Hepatocyte (in vitro differentiated cells): Measurements from ENCODE around the gene PTX4. TPM values are rescaled to one million over a fixed set of nuclear protein-coding genes. Genes with fewer than 3 reads are reported as not detected.

Experiments used
- DNase-seq: peaks from one replicate; pipeline ENCODE4 v3.0.0-alpha.2; 2016; ENCODE audit warnings: low spot score
- H2AFZ ChIP-seq: fragments of 200-600 bp; sonication (generic); 2 replicates; pipeline ENCODE4 v1.6.0; 2016; ENCODE audit warnings: antibody characterized with exemption, mild to moderate bottlenecking
- H3K27ac ChIP-seq: fragments of 200-600 bp; sonication (generic); 2 replicates; pipeline ENCODE4 v1.5.1; 2016; ENCODE audit warnings: mild to moderate bottlenecking
- H3K27me3 ChIP-seq: fragments of 200-600 bp; sonication (generic); 2 replicates; pipeline ENCODE4 v1.6.1; 2016
- H3K36me3 ChIP-seq: fragments of 200-600 bp; sonication (generic); replicated peaks from 2 replicates; pipeline ENCODE4 v1.5.1; 2016; ENCODE audit warnings: low read depth; ENCODE audit not compliant: insufficient read depth
- H3K4me1 ChIP-seq: fragments of 200-600 bp; sonication (generic); 2 replicates; pipeline ENCODE4 v1.5.1; 2016; ENCODE audit warnings: mild to moderate bottlenecking, moderate library complexity; ENCODE audit not compliant: insufficient read depth
- H3K4me2 ChIP-seq: fragments of 200-600 bp; sonication (generic); 2 replicates; pipeline ENCODE4 v1.6.0; 2016
- H3K4me3 ChIP-seq: fragments of 200-600 bp; sonication (generic); 2 replicates; pipeline ENCODE4 v1.5.1; 2016; ENCODE audit warnings: mild to moderate bottlenecking
- H3K79me2 ChIP-seq: fragments of 200-600 bp; sonication (generic); 2 replicates; pipeline ENCODE4 v1.6.0; 2017; ENCODE audit warnings: mild to moderate bottlenecking
- H3K9me2 ChIP-seq: fragments of 200-600 bp; sonication (generic); replicated peaks from 2 replicates; pipeline ENCODE4 v1.6.0; 2017; ENCODE audit warnings: mild to moderate bottlenecking; ENCODE audit not compliant: insufficient read depth
- H3K9me3 ChIP-seq: fragments of 200-600 bp; sonication (generic); 2 replicates; pipeline ENCODE4 v1.5.1; 2016; ENCODE audit warnings: low read depth, mild to moderate bottlenecking
- H4K20me1 ChIP-seq: fragments of 200-600 bp; sonication (generic); 2 replicates; pipeline ENCODE4 v1.6.0; 2016; ENCODE audit warnings: mild to moderate bottlenecking; ENCODE audit not compliant: insufficient read depth, poor library complexity, severe bottlenecking
- EZH2 ChIP-seq: fragments of 200-600 bp; sonication (generic); IDR thresholded peaks from 2 replicates; pipeline ENCODE4 v1.6.1; 2016; ENCODE audit warnings: antibody characterized with exemption, mild to moderate bottlenecking, borderline replicate concordance
- EZH2phosphoT487 ChIP-seq: fragments of 200-600 bp; sonication (generic); IDR thresholded peaks from one replicate; pipeline ENCODE4 v1.6.1; 2018; ENCODE audit warnings: antibody characterized with exemption, mild to moderate bottlenecking, low read depth, moderate library complexity; ENCODE audit not compliant: unreplicated experiment, severe bottlenecking
- WGBS: methylation state at CpG from one replicate; pipeline ENCODE4 v1.1.6; 2016; ENCODE audit warnings: low lambda C conversion rate; ENCODE audit errors: missing lambda C conversion rate; 5-methylcytosine and 5-hydroxymethylcytosine counted together
- polyA plus RNA-seq: library from polyadenylated mRNA; unstranded; fragments of >200 nt; fragmentation: Nextera tagmentation; extraction: Ambion mirVana; gene quantifications from 2 replicates; pipeline ENCODE4 v1.2.1, GENCODE V29; 2016
- total RNA-seq: library from RNA; depleted of rRNA; stranded (reverse); fragments of >200 nt; gene quantifications from 2 replicates; pipeline ENCODE4 v1.2.3, GENCODE V29; 2014
- TF ChIP-seq, protein P1 (sequence below): fragments of 200-600 bp; sonication (generic); IDR thresholded peaks from 2 replicates; pipeline ENCODE4 v1.5.1; 2016; ENCODE audit warnings: antibody characterized with exemption, mild to moderate bottlenecking; ENCODE audit not compliant: poor library complexity

PTX4 gene
- total and polyA plus RNA-seq, 2 experiments from 2014 or later, result not detected

DNA sequence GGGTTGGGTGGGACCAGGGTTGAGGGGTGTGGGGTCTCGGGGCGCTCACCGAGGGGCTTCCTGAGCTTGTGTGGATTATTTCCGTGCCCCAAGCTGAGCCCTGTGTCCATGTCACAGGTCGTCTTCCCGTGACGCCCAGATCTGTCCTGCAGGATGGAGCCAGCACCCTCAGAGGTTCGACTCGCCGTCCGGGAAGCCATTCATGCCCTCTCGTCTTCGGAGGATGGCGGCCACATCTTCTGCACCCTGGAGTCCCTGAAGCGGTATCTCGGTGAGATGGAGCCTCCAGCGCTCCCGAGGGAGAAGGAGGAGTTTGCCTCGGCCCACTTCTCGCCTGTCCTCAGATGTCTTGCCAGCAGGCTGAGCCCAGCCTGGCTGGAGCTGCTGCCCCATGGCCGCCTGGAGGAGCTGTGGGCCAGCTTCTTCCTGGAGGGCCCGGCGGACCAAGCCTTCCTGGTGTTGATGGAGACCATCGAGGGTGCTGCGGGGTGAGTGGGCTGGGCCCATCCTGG is 5.4 kb upstream of the PTX4 start:
- WGBS, result 47% methylated on average over 20 of the region's 25 CpGs
- H4K20me1 ChIP-seq, result no peaks in the 10 kb centered on the region
- no peak for TF ChIP-seq EZH2phosphoT487
- TF ChIP-seq, protein P1, sequence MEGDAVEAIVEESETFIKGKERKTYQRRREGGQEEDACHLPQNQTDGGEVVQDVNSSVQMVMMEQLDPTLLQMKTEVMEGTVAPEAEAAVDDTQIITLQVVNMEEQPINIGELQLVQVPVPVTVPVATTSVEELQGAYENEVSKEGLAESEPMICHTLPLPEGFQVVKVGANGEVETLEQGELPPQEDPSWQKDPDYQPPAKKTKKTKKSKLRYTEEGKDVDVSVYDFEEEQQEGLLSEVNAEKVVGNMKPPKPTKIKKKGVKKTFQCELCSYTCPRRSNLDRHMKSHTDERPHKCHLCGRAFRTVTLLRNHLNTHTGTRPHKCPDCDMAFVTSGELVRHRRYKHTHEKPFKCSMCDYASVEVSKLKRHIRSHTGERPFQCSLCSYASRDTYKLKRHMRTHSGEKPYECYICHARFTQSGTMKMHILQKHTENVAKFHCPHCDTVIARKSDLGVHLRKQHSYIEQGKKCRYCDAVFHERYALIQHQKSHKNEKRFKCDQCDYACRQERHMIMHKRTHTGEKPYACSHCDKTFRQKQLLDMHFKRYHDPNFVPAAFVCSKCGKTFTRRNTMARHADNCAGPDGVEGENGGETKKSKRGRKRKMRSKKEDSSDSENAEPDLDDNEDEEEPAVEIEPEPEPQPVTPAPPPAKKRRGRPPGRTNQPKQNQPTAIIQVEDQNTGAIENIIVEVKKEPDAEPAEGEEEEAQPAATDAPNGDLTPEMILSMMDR, result peak; percentile 30
- no peak for TF ChIP-seq EZH2
- DNase-seq, result peak; percentile 55
- H3K27me3 ChIP-seq, result no peaks in the 10 kb centered on the region
- H3K9me3 ChIP-seq, result no peaks in the 10 kb centered on the region
- H3K9me2 ChIP-seq, result no peaks in the 10 kb centered on the region
- no peak overlapping the region for H2AFZ ChIP-seq
- no peak overlapping the region for H3K27ac ChIP-seq
- peaks cover 13% of the 10 kb centered on the region for H3K4me1 ChIP-seq
- peaks cover 17% of the 10 kb centered on the region for H3K79me2 ChIP-seq
- no peaks in the 10 kb centered on the region for H3K36me3 ChIP-seq
- peak overlapping the region; percentile 88 for H3K4me2 ChIP-seq
- H3K4me3 ChIP-seq, result peak overlapping the region; percentile 65

DNA sequence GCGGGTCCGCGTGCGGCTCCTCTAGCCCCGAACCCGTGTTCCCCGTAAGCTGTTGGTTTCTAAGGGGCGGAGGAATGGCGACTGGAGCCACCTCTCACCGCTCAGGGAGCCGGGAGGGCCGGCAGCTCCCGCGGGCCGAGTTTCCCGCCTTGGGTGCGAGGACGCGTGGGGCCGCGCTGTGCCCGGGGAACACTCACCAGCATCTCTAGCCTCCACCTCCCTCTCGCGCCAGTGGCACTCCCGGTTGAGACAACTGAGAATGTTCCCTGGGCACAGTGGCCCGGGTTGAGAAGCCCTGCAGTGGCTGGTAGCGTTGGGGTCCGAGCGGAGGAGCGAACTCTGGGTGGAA is 5.0 kb upstream of the PTX4 start:
- H3K36me3 ChIP-seq, result no peaks in the 10 kb centered on the region
- TF ChIP-seq EZH2phosphoT487 (no peak), EZH2 (no peak)
- TF ChIP-seq, protein P1, result no peak
- 2% methylated on average over 20 of the region's 30 CpGs for WGBS
- H3K4me2 ChIP-seq, result peak overlapping the region; percentile 88
- no peaks in the 10 kb centered on the region for H3K9me3 ChIP-seq
- H3K4me3 ChIP-seq, result peak overlapping the region; percentile 65
- DNase-seq, result peak; percentile 35
- no peak overlapping the region for H3K27ac ChIP-seq
- no peaks in the 10 kb centered on the region for H3K9me2 ChIP-seq
- H4K20me1 ChIP-seq, result no peaks in the 10 kb centered on the region
- peak overlapping the region; percentile 84 for H2AFZ ChIP-seq
- peaks cover 13% of the 10 kb centered on the region for H3K4me1 ChIP-seq
- H3K27me3 ChIP-seq, result no peaks in the 10 kb centered on the region
- H3K79me2 ChIP-seq, result peaks cover 17% of the 10 kb centered on the region

GRCh38 chr16:1492923-1493745 is 4.4 kb upstream of the PTX4 start, which contains the start of gene TELO2:
Gene TELO2, plus strand, starts transcription at chr16:1493360. Its CDS starts 922 bp downstream, at chr16:1494282.
- Histone ChIP-seq H3K4me1 (peaks cover 13% of the 10 kb centered on the region), H3K27ac (peak within 1 kb of the TSS; percentile 95), H3K9me2 (no peaks in the 10 kb centered on the region), H3K4me2 (peak within 1 kb of the TSS; percentile 88), H3K79me2 (peaks cover 17% of the 10 kb centered on the region), H4K20me1 (no peaks in the 10 kb centered on the region), H3K9me3 (no peaks in the 10 kb centered on the region), H3K4me3 (peak within 1 kb of the TSS; percentile 65), H2AFZ (peak within 1 kb of the TSS; percentile 91), H3K36me3 (no peaks in the 10 kb centered on the region), H3K27me3 (no peaks in the 10 kb centered on the region)
- DNase-seq, result peak; percentile 94
- TF ChIP-seq, protein P1, result no peak
- no peak for TF ChIP-seq EZH2
- 3% methylated on average over 55 of the region's 89 CpGs for WGBS
